Measurements from ENCODE around the gene PTPN1. TPM values are rescaled to one million over a fixed set of nuclear protein-coding genes. Genes with fewer than 3 reads are reported as not detected.

Gene PTPN1
- total RNA-seq, 2 donors from 2014 or later = 33.2 to 37.9 TPM

- DNase-seq = no peak
- Histone ChIP-seq H3K9me3 (no peaks in the 10 kb centered on the region), H3K4me1 (no peaks in the 10 kb centered on the region), H3K27me3 (no peaks in the 10 kb centered on the region), H3K9ac (ENCODE audit: low read depth in 2 of 2, low read length in 2 of 2) (no peak overlapping the region), H3K27ac (peak overlapping the region; percentile 1), H3K4me3 (no peak overlapping the region), H3K36me3 (no peaks in the 10 kb centered on the region)
- no peak for TF ChIP-seq CTCF (IDR thresholded peaks at IDR 0.05)
- intact Hi-C loops (cut with DNase I) = no loop called here
Measured at GRCh38 chr20:50561379-50562078, 51.3 kb downstream of the PTPN1 start.

GRCh38 chr20:50562262-50562701 lies 52.1 kb downstream of the PTPN1 start:
- no peak for TF ChIP-seq CTCF (IDR thresholded peaks at IDR 0.05)
- Histone ChIP-seq H3K9ac (ENCODE audit: low read depth in 2 of 2, low read length in 2 of 2) (no peak overlapping the region), H3K27me3 (no peaks in the 10 kb centered on the region), H3K27ac (peak overlapping the region; percentile 1), H3K4me3 (no peak overlapping the region), H3K9me3 (no peaks in the 10 kb centered on the region), H3K36me3 (no peaks in the 10 kb centered on the region), H3K4me1 (no peaks in the 10 kb centered on the region)
- intact Hi-C loops (cut with DNase I) = no loop called here
- no peak for DNase-seq

GRCh38 chr20:50563133-50563944 lies 53.2 kb downstream of the PTPN1 start:
- Histone ChIP-seq H3K9me3 (no peaks in the 10 kb centered on the region), H3K36me3 (no peaks in the 10 kb centered on the region), H3K9ac (ENCODE audit: low read depth in 2 of 2, low read length in 2 of 2) (no peak overlapping the region), H3K27ac (no peak overlapping the region), H3K27me3 (no peaks in the 10 kb centered on the region), H3K4me3 (no peak overlapping the region), H3K4me1 (no peaks in the 10 kb centered on the region)
- no peak for TF ChIP-seq CTCF (IDR thresholded peaks at IDR 0.05)
- intact Hi-C loops (cut with DNase I) = no loop called here
- no peak for DNase-seq

GRCh38 chr20:50565383-50565782 lies 55.2 kb downstream of the PTPN1 start:
- Histone ChIP-seq H3K36me3 (no peaks in the 10 kb centered on the region), H3K4me1 (no peaks in the 10 kb centered on the region), H3K27me3 (no peaks in the 10 kb centered on the region), H3K27ac (no peak overlapping the region), H3K4me3 (no peak overlapping the region), H3K9ac (ENCODE audit: low read depth in 2 of 2, low read length in 2 of 2) (no peak overlapping the region), H3K9me3 (no peaks in the 10 kb centered on the region)
- intact Hi-C loops (cut with DNase I) = no loop called here
- no peak for DNase-seq
- TF ChIP-seq CTCF (IDR thresholded peaks at IDR 0.05) = no peak

DNA sequence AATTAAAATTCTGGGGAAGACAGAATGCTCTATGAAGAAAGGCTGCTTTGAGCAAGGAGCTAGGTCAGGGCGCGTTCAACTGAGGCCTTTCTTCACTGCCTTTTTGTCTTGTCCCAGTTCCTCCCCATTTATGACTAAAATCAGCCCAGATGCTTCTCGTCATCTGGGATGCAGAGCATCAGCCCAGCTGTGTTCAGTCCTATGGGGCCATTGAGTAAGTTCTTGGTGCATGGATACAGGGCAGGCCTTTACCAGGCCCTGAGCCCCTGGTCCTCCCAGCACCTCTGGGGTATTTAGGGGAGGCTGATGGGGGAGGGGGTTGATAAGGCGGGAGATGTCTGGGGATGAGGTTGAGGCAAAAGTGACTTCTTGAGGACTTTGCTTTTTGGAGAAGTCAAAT lies 55.7 kb downstream of the PTPN1 start:
- H3K4me3 ChIP-seq = no peak overlapping the region
- H3K9me3 ChIP-seq = no peaks in the 10 kb centered on the region
- no peak overlapping the region for H3K9ac ChIP-seq (ENCODE audit: low read depth in 2 of 2, low read length in 2 of 2)
- intact Hi-C loops (cut with DNase I) = no loop called here
- DNase-seq = no peak
- H3K27me3 ChIP-seq = no peaks in the 10 kb centered on the region
- TF ChIP-seq CTCF (IDR thresholded peaks at IDR 0.05) = no peak
- no peaks in the 10 kb centered on the region for H3K4me1 ChIP-seq
- H3K36me3 ChIP-seq = no peaks in the 10 kb centered on the region
- no peak overlapping the region for H3K27ac ChIP-seq

All from colonic mucosa (tissue), 4 donors.